Measurements from ENCODE around the gene CLIC2. TPM values are rescaled to one million over a fixed set of nuclear protein-coding genes. Genes with fewer than 3 reads are reported as not detected.

The CLIC2 gene
- total and polyA plus RNA-seq, 10 of the 15 experiments (the other 5 are each of a cell fraction or from before 2014, with no cell fraction given), result 18.4 to 41.0 (median 21.1) TPM

GRCh38 chrX:155326610-155327009 is 7.8 kb downstream of the CLIC2 start:
- POLR2A ChIA-PET, result no interaction called here
- H3K36me3 ChIP-seq (ENCODE audit: control insufficient read depth in 2 of 2, insufficient read depth in 2 of 2, low read length in 1 of 2), result no peaks in the 10 kb centered on the region
- H3K4me3 ChIP-seq, result no peak overlapping the region
- H3K9me3 ChIP-seq (replicated peaks; ENCODE audit: control insufficient read depth, insufficient read depth, low read length), result no peaks in the 10 kb centered on the region
- no TSS peak for BruUV-seq (replicated peaks)
- ATAC-seq (no peak), DNase-seq (ENCODE audit: low read depth, low spot score) (no peak), FAIRE-seq (no peak)
- SMC1A ChIA-PET (ENCODE audit: uncharacterized antibody, unreplicated experiment), result no interaction called here
- H3K27me3 ChIP-seq (replicated peaks in 1 of 2; ENCODE audit: control insufficient read depth in 2 of 2, insufficient read depth in 2 of 2, low read length in 1 of 2), result no peaks in the 10 kb centered on the region
- RAD21 ChIA-PET (ENCODE audit: unreplicated experiment), result no interaction called here
- peaks cover 3% of the 10 kb centered on the region for H3K79me2 ChIP-seq (ENCODE audit: control insufficient read depth, insufficient read depth, low read length)
- in situ Hi-C loops (cut with MboI) (no loop called here), intact Hi-C loops (cut with micrococcal nuclease; ENCODE audit: unreplicated experiment) (no loop called here)
- no peak overlapping the region for H3K4me2 ChIP-seq (ENCODE audit: control insufficient read depth, insufficient read depth)
- TF ChIP-seq ZNF384 (IDR thresholded peaks at IDR 0.05; ENCODE audit: borderline replicate concordance, low read depth, low read length) (no peak), NR2C2 (IDR thresholded peaks at IDR 0.05; ENCODE audit: borderline replicate concordance, control insufficient read depth, insufficient read length, low read depth) (no peak)
- no peak overlapping the region for H3K27ac ChIP-seq (ENCODE audit: control insufficient read depth, insufficient read depth)
- no peak overlapping the region for H2AFZ ChIP-seq (ENCODE audit: control insufficient read depth, low read depth, low read length)
- H4K20me1 ChIP-seq (ENCODE audit: control insufficient read depth, insufficient read depth), result no peaks in the 10 kb centered on the region
- CTCF ChIA-PET, result no interaction called here
- H3K4me1 ChIP-seq (ENCODE audit: control insufficient read depth, insufficient read depth, low read length), result no peaks in the 10 kb centered on the region
- H3K9ac ChIP-seq (ENCODE audit: control insufficient read depth, insufficient read depth, low read length), result no peak overlapping the region
- WGBS (ENCODE audit: insufficient coverage, insufficient replicate concordance, low lambda C conversion rate, missing lambda C conversion rate), result 34% methylated on average over 2 of the region's 2 CpGs

GRCh38 chrX:155314260-155314659 is 20.2 kb downstream of the CLIC2 start:
- Histone ChIP-seq H3K9ac (ENCODE audit: control insufficient read depth, insufficient read depth, low read length) (no peak overlapping the region), H3K36me3 (ENCODE audit: control insufficient read depth in 2 of 2, insufficient read depth in 2 of 2, low read length in 1 of 2) (no peaks in the 10 kb centered on the region), H3K79me2 (ENCODE audit: control insufficient read depth, insufficient read depth, low read length) (peaks cover 1% of the 10 kb centered on the region; the same call in 1 of the 2 replicates), H3K27ac (ENCODE audit: control insufficient read depth, insufficient read depth) (no peak overlapping the region), H4K20me1 (ENCODE audit: control insufficient read depth, insufficient read depth) (no peaks in the 10 kb centered on the region), H3K9me3 (replicated peaks; ENCODE audit: control insufficient read depth, insufficient read depth, low read length) (no peaks in the 10 kb centered on the region; the same call in 1 of the 3 replicates), H3K4me2 (ENCODE audit: control insufficient read depth, insufficient read depth) (no peak overlapping the region), H2AFZ (ENCODE audit: control insufficient read depth, low read depth, low read length) (no peak overlapping the region), H3K27me3 (replicated peaks in 1 of 2; ENCODE audit: control insufficient read depth in 2 of 2, insufficient read depth in 2 of 2, low read length in 1 of 2) (no peaks in the 10 kb centered on the region), H3K4me3 (no peak overlapping the region), H3K4me1 (ENCODE audit: control insufficient read depth, insufficient read depth, low read length) (no peaks in the 10 kb centered on the region)
- ATAC-seq (no peak), DNase-seq (ENCODE audit: low read depth, low spot score) (no peak), FAIRE-seq (no peak)
- 41% methylated on average over 5 of the region's 5 CpGs for WGBS (ENCODE audit: insufficient coverage, insufficient replicate concordance, low lambda C conversion rate, missing lambda C conversion rate)
- TF ChIP-seq NFYB (IDR thresholded peaks at IDR 0.05; ENCODE audit: insufficient read depth, low read depth, low read length), result no peak
- no peak for TF ChIP-seq SP1 (IDR thresholded peaks at IDR 0.05; ENCODE audit: low read depth, low read length)
- TF ChIP-seq ZSCAN29 (IDR thresholded peaks at IDR 0.05), result no peak
- TF ChIP-seq DPF2 (IDR thresholded peaks at IDR 0.05), result no peak
- no peak for TF ChIP-seq SRF (IDR thresholded peaks at IDR 0.05; ENCODE audit: low read depth in 2 of 2, low read length in 2 of 2)
- in situ Hi-C loops (cut with MboI), result no loop called here
- intact Hi-C loops (cut with micrococcal nuclease; ENCODE audit: unreplicated experiment), result no loop called here
- ChIA-PET CTCF (no interaction called here), POLR2A (no interaction called here), SMC1A (ENCODE audit: uncharacterized antibody, unreplicated experiment) (interaction anchor here (1.1 to 1.6 kb wide), 2 partner anchors 18 to 122 kb away, joined by 3 to 6 read pairs; no protein-coding TSS in a partner anchor), RAD21 (ENCODE audit: unreplicated experiment) (no interaction called here)
- no TSS peak for BruUV-seq (replicated peaks)
